GM12878 (cell line): ENCODE data around the gene HNF4A. TPM values are rescaled to one million over a fixed set of nuclear protein-coding genes. Genes with fewer than 3 reads are reported as not detected.

Experiments used
- ATAC-seq: fragments of 200-7000 bp; cut with Tn5 transposase; 3 replicates; pipeline ENCODE4 v1.9.1; 2020; ENCODE audit warnings: mild to moderate bottlenecking, moderate library complexity
- BruUV-seq: library from RNA; stranded (reverse); fragments of 400-500 nt; replicated peaks from 2 replicates; lab custom pipeline; 2021; lab: Mats Ljungman, UMichigan
- CTCF ChIA-PET: fragments of 300-600 bp; sonication (Branson Sonifier 250); formaldehyde crosslinking; extraction: SDS; loops from one replicate; lab custom pipeline; 2021; ENCODE audit warnings: inconsistent platforms; lab: Yijun Ruan, JAX
- POLR2A ChIA-PET: fragments of 350-600 bp; formaldehyde crosslinking; extraction: SDS; loops from one replicate; lab custom pipeline; 2021; ENCODE audit warnings: inconsistent platforms; lab: Charles Lee
- RAD21 ChIA-PET: fragments of 300-600 bp; sonication (Branson Sonifier 250); formaldehyde crosslinking; loops from one replicate; lab custom pipeline; 2023; ENCODE audit warnings: antibody characterized with exemption; ENCODE audit not compliant: unreplicated experiment; lab: Charles Lee
- SMC1A ChIA-PET: fragments of 300-600 bp; sonication (Branson Sonifier 250); formaldehyde crosslinking; loops from one replicate; lab custom pipeline; 2023; ENCODE audit not compliant: unreplicated experiment, uncharacterized antibody; lab: Charles Lee
- DNase-seq: peaks from one replicate; pipeline ENCODE4 v3.0.0-alpha.2; 2011; ENCODE audit warnings: low read depth, low spot score
- FAIRE-seq: peaks from 3 replicates; lab custom pipeline; 2011; peaks lifted over from hg19 to GRCh38; lab: Jason Lieb, UNC
- H2AFZ ChIP-seq: 2 replicates; pipeline ENCODE4 v1.6.0; 2011; ENCODE audit warnings: low read depth, low read length, control low read depth; ENCODE audit not compliant: control insufficient read depth
- H3K27ac ChIP-seq: 2 replicates; pipeline ENCODE4 v1.5.1; 2011; ENCODE audit warnings: control low read depth; ENCODE audit not compliant: control insufficient read depth, insufficient read depth
- H3K27me3 ChIP-seq, 2 experiments: replicated peaks in 1 of 2; 2 replicates each; pipeline versions ENCODE4 v1.6.0 to v1.6.1; 2011; ENCODE audit warnings: low read length in 1 of 2; ENCODE audit not compliant: control insufficient read depth in 2 of 2, insufficient read depth in 2 of 2
- H3K36me3 ChIP-seq, 2 experiments: 2 replicates each; pipeline ENCODE4 v1.5.1; 2011; ENCODE audit warnings: low read length in 1 of 2; ENCODE audit not compliant: control insufficient read depth in 2 of 2, insufficient read depth in 2 of 2
- H3K4me1 ChIP-seq: 2 replicates; pipeline ENCODE4 v1.6.1; 2011; ENCODE audit warnings: mild to moderate bottlenecking, low read length, moderate library complexity, mixed read lengths; ENCODE audit not compliant: control insufficient read depth, insufficient read depth
- H3K4me2 ChIP-seq: 2 replicates; pipeline ENCODE4 v1.6.0; 2011; ENCODE audit warnings: control low read depth; ENCODE audit not compliant: control insufficient read depth, insufficient read depth
- H3K4me3 ChIP-seq: fragments of 200-600 bp; sonication (generic); 2 replicates; pipeline ENCODE4 v1.5.1; 2016
- H3K79me2 ChIP-seq: 2 replicates; pipeline ENCODE4 v1.6.0; 2011; ENCODE audit warnings: low read length; ENCODE audit not compliant: control insufficient read depth, insufficient read depth
- H3K9ac ChIP-seq: 2 replicates; pipeline ENCODE4 v1.8.0; 2011; ENCODE audit warnings: low read length, control low read depth, mixed read lengths; ENCODE audit not compliant: control insufficient read depth, insufficient read depth
- H3K9me3 ChIP-seq: replicated peaks from 3 replicates; pipeline ENCODE4 v1.5.1; 2011; ENCODE audit warnings: mild to moderate bottlenecking, low read length; ENCODE audit not compliant: control insufficient read depth, insufficient read depth
- H4K20me1 ChIP-seq: 2 replicates; pipeline ENCODE4 v1.6.0; 2011; ENCODE audit not compliant: control insufficient read depth, insufficient read depth
- BRCA1 ChIP-seq: IDR thresholded peaks from 2 replicates; pipeline ENCODE4 v1.6.1; 2011; ENCODE audit warnings: low read depth, low read length, improper control_type of control experiment
- CTCF ChIP-seq, 3 experiments: IDR thresholded peaks in 2 of 3; conservative IDR thresholded peaks in 1 of 3; 2 replicates each; pipeline ENCODE4 v1.5.1; 2011; ENCODE audit warnings: low read depth in 3 of 3, low read length in 3 of 3, mild to moderate bottlenecking in 3 of 3, control low read depth in 2 of 3, moderate library complexity in 2 of 3, inconsistent platforms in 1 of 3, mixed read lengths in 1 of 3; ENCODE audit not compliant: control insufficient read depth in 2 of 3, insufficient read depth in 1 of 3; ENCODE audit errors: extremely low read depth in 1 of 3
- FOXM1 ChIP-seq: IDR thresholded peaks from 2 replicates; pipeline ENCODE4 v1.6.1; 2012; ENCODE audit warnings: low read depth, mild to moderate bottlenecking, inconsistent platforms, low read length, moderate library complexity
- GABPA ChIP-seq: IDR thresholded peaks from 2 replicates; pipeline ENCODE4 v1.6.1; 2014; ENCODE audit warnings: antibody characterized with exemption, low read depth, mild to moderate bottlenecking, inconsistent platforms
- PAX5 ChIP-seq: IDR thresholded peaks from 2 replicates; pipeline ENCODE4 v1.6.1; 2011; ENCODE audit warnings: low read depth, low read length, borderline replicate concordance
- WRNIP1 ChIP-seq: IDR thresholded peaks from 2 replicates; pipeline ENCODE4 v1.6.1; 2011; ENCODE audit warnings: low read depth, low read length, improper control_type of control experiment, borderline replicate concordance
- WGBS: methylation state at CpG from one replicate; pipeline ENCODE4 v1.1.6; 2016; ENCODE audit warnings: low lambda C conversion rate; ENCODE audit not compliant: insufficient replicate concordance, insufficient coverage; ENCODE audit errors: missing lambda C conversion rate; 5-methylcytosine and 5-hydroxymethylcytosine counted together
- in situ Hi-C: fragments of 300-500 bp; cut with MboI; formaldehyde crosslinking; loops from 9 replicates; pipeline ENCODE4 v1.14.3; 2018; ENCODE audit warnings: mixed read lengths
- intact Hi-C: fragments of 100-400 bp; cut with micrococcal nuclease; formaldehyde crosslinking; loops from one replicate; pipeline ENCODE4 v1.14.2; 2022; ENCODE audit not compliant: unreplicated experiment
- polyA plus RNA-seq, 11 experiments: library from polyadenylated mRNA; depleted of rRNA in 4 of 11; unstranded in 6 of 11; stranded (reverse) in 5 of 11; fragments of >200 nt; fragmentation: Nextera tagmentation in 4 of 11; fragmentation: Illumina TruSeq in 1 of 11; extraction: Ambion mirVana in 4 of 11; extraction: Trizol in 1 of 11; gene quantifications; 1 replicate in 1 of 11; 2 replicates in 10 of 11; pipeline versions ENCODE4 v1.2.1 to v1.2.3, GENCODE V29; 2011 to 2016; ENCODE audit warnings: inconsistent platforms in 2 of 11, missing spikeins in 2 of 11, low read depth in 1 of 11
- total RNA-seq, 4 experiments: library from RNA; depleted of rRNA in 3 of 4; stranded (reverse); fragments of >200 nt in 3 of 4; fragmentation: Illumina TruSeq in 1 of 4; extraction: Trizol in 1 of 4; gene quantifications; 2 replicates each; pipeline versions ENCODE4 v1.2.1 to v1.2.3, GENCODE V29; 2013 to 2021

The HNF4A gene
- total and polyA plus RNA-seq, 10 of the 15 experiments (the other 5 are each of a cell fraction or from before 2014, with no cell fraction given), result 0.21 TPM; not detected in 9

GRCh38 chr20:44389871-44390270 is 34.4 kb downstream of the HNF4A start:
- Histone ChIP-seq H3K27ac (no peak overlapping the region), H3K27me3 (peaks cover 1 to 2% of the 10 kb centered on the region in 2 experiments; a peak in 3 of 4 replicates), H3K4me3 (no peak overlapping the region), H4K20me1 (no peaks in the 10 kb centered on the region), H3K9me3 (no peaks in the 10 kb centered on the region), H3K9ac (no peak overlapping the region), H3K79me2 (no peaks in the 10 kb centered on the region), H2AFZ (no peak overlapping the region), H3K36me3 (no peaks in the 10 kb centered on the region)
- CTCF ChIA-PET, result interaction anchor here (1.1 to 2.5 kb wide), 7 partner anchors 72 to 343 kb away, joined by 3 to 12 read pairs (median 9); partner anchors contain the start of gene SERINC3
- no peak for ATAC-seq
- no TSS peak for BruUV-seq
- WGBS, result 8% methylated on average over 6 of the region's 6 CpGs
- POLR2A ChIA-PET, result no interaction called here
- no peak for DNase-seq
- RAD21 ChIA-PET, result interaction anchor here (1.2 kb wide), 1 partner anchor 212 kb away, joined by 3 read pairs; no protein-coding TSS in a partner anchor
- FAIRE-seq, result no peak
- TF ChIP-seq GABPA (no peak), CTCF (IDR thresholded peaks at IDR 0.05 in 2 of 3, conservative IDR thresholded peaks at IDR 0.05 in 1 of 3; ENCODE audit: control insufficient read depth in 2 of 3, extremely low read depth in 1 of 3, insufficient read depth in 1 of 3, low read depth in 3 of 3, low read length in 3 of 3) (no peak), FOXM1 (no peak), PAX5 (no peak), WRNIP1 (no peak), BRCA1 (no peak)
- TF ChIP-seq, all 136 proteins: peak for 0
- SMC1A ChIA-PET, result interaction anchor here (0.7 kb wide), 1 partner anchor 128 kb away, joined by 3 read pairs; no protein-coding TSS in a partner anchor
- no peaks in the 10 kb centered on the region for H3K4me1 ChIP-seq
- in situ Hi-C loops, result loop anchor here (5.0 kb wide), 1 partner anchor 217 kb away; no protein-coding TSS in a partner anchor
- intact Hi-C loops, result loop anchor here (2.0 to 5.0 kb wide), 3 partner anchors 71 to 342 kb away; no protein-coding TSS in a partner anchor
- H3K4me2 ChIP-seq, result no peak overlapping the region
